Measurements from ENCODE around the gene C3orf38. TPM values are rescaled to one million over a fixed set of nuclear protein-coding genes. Genes with fewer than 3 reads are reported as not detected.

C3orf38 gene
- total and polyA plus RNA-seq, 9 of the 15 experiments (the other 6 are each of a cell fraction or from before 2014, with no cell fraction given): 8.7 to 22.1 (median 16.2) TPM

GRCh38 chr3:88195951-88196434, 46.2 kb downstream of the C3orf38 start (continued):
- TF ChIP-seq ZNF407 (IDR thresholded peaks at IDR 0.05; ENCODE audit: low read depth) (no peak), SUPT5H (IDR thresholded peaks at IDR 0.05) (no peak), ESRRA (IDR thresholded peaks at IDR 0.05; ENCODE audit: borderline replicate concordance, low read depth) (peak; percentile 78), NR4A1 (CRISPR knock-in tag; IDR thresholded peaks at IDR 0.05) (no peak), NR4A1 (tag; IDR thresholded peaks at IDR 0.05) (peak; percentile 68; the same call in 1 of the 2 replicates), FOSL1 (tag; conservative IDR thresholded peaks at IDR 0.05) (peak; percentile 85), ZNF584 (CRISPR knock-in tag; IDR thresholded peaks at IDR 0.05; ENCODE audit: low read depth) (0 out of 2 replicates have a peak, but pooled peaks have one; percentile 60), NR2C1 (IDR thresholded peaks at IDR 0.05) (no peak), NR2C1 (tag; IDR thresholded peaks at IDR 0.05) (peak; percentile 51; the same call in 1 of the 2 replicates), ATF1 (CRISPR knock-in tag; IDR thresholded peaks at IDR 0.05) (no peak), ATF1 (tag; IDR thresholded peaks at IDR 0.05) (peak; percentile 27; the same call in 1 of the 2 replicates), RFX1 (IDR thresholded peaks at IDR 0.05) (peak; percentile 91), CREBBP (IDR thresholded peaks at IDR 0.05; ENCODE audit: low read depth, low read length) (no peak), ATF2 (CRISPR knock-in tag; IDR thresholded peaks at IDR 0.05) (no peak), FOXK2 (conservative IDR thresholded peaks at IDR 0.05 in 1 of 2, IDR thresholded peaks at IDR 0.05 in 1 of 2; ENCODE audit: low read depth in 2 of 2) (0 out of 4 replicates have a peak, but pooled peaks of 1 of the 2 experiments have one; percentile 29), PKNOX1 (IDR thresholded peaks at IDR 0.05) (no peak), ZNF639 (CRISPR knock-in tag; conservative IDR thresholded peaks at IDR 0.05 in 1 of 2, IDR thresholded peaks at IDR 0.05 in 1 of 2) (peak in 1 of 2 experiments; percentile 81; a peak in 2 of 4 replicates), CHCHD3 (CRISPR knock-in tag; IDR thresholded peaks at IDR 0.05) (no peak)
